Coronary artery (tissue), 2 donors: ENCODE results near the gene CDH24.
A peak's percentile ranks its signal among the peaks of the same experiment; 100 is the strongest.

Source experiments
- DNase-seq: peaks from one replicate; pipeline ENCODE4 v3.0.0-alpha.2; 2017; ENCODE audit warnings: low spot score
- H3K27ac ChIP-seq, 2 donors: fragments of 200-600 bp; sonication (generic); one replicate each; pipeline ENCODE4 v1.5.1; 2016 to 2019
- H3K4me3 ChIP-seq: fragments of 200-600 bp; sonication (generic); 2 replicates; pipeline ENCODE4 v1.5.1; 2016; ENCODE audit warnings: mild to moderate bottlenecking, moderate library complexity
- CTCF ChIP-seq: fragments of 200-600 bp; sonication (generic); IDR thresholded peaks from one replicate; pipeline ENCODE4 v1.5.1; 2019; ENCODE audit warnings: antibody characterized with exemption

The CDH24 gene

GRCh38 chr14:23089498-23090253, 32.4 kb upstream of the CDH24 start:
- no peak for TF ChIP-seq CTCF
- Histone ChIP-seq H3K4me3 (no peak overlapping the region), H3K27ac (no peak overlapping the region)
- no peak for DNase-seq

GRCh38 chr14:23086565-23086964, 29.2 kb upstream of the CDH24 start:
- no peak for TF ChIP-seq CTCF
- no peak overlapping the region for H3K27ac ChIP-seq
- no peak overlapping the region for H3K4me3 ChIP-seq
- DNase-seq: no peak

- DNase-seq: no peak
- TF ChIP-seq CTCF: no peak
- Histone ChIP-seq H3K27ac (no peak overlapping the region), H3K4me3 (no peak overlapping the region)
These were observed 28.1 kb upstream of the CDH24 start for GRCh38 chr14:23085458-23085857.

GRCh38 chr14:23080474-23080873, 23.2 kb upstream of the CDH24 start:
- TF ChIP-seq CTCF: no peak
- no peak for DNase-seq
- no peak overlapping the region for H3K4me3 ChIP-seq
- H3K27ac ChIP-seq: no peak overlapping the region

GRCh38 chr14:23079716-23080115, 22.4 kb upstream of the CDH24 start:
- Histone ChIP-seq H3K27ac (peak overlapping the region in 1 of 2 donors; percentile 75), H3K4me3 (no peak overlapping the region)
- DNase-seq: no peak
- no peak for TF ChIP-seq CTCF

- Histone ChIP-seq H3K4me3 (no peak overlapping the region), H3K27ac (peak overlapping the region; percentile 2 to 75)
- TF ChIP-seq CTCF: no peak
- peak; percentile 84 for DNase-seq
These were observed 21.4 kb upstream of the CDH24 start for GRCh38 chr14:23078692-23079116.

GRCh38 chr14:23077962-23078361, 20.6 kb upstream of the CDH24 start:
- H3K4me3 ChIP-seq: no peak overlapping the region
- H3K27ac ChIP-seq: peak overlapping the region; percentile 2 to 75
- DNase-seq: no peak
- TF ChIP-seq CTCF: no peak
